ENCODE measurements around the gene HPCAL1. TPM values are rescaled to one million over a fixed set of nuclear protein-coding genes. Genes with fewer than 3 reads are reported as not detected.

The HPCAL1 gene
- total RNA-seq, 1 experiment from 2014 or later, result 312 TPM

DNA sequence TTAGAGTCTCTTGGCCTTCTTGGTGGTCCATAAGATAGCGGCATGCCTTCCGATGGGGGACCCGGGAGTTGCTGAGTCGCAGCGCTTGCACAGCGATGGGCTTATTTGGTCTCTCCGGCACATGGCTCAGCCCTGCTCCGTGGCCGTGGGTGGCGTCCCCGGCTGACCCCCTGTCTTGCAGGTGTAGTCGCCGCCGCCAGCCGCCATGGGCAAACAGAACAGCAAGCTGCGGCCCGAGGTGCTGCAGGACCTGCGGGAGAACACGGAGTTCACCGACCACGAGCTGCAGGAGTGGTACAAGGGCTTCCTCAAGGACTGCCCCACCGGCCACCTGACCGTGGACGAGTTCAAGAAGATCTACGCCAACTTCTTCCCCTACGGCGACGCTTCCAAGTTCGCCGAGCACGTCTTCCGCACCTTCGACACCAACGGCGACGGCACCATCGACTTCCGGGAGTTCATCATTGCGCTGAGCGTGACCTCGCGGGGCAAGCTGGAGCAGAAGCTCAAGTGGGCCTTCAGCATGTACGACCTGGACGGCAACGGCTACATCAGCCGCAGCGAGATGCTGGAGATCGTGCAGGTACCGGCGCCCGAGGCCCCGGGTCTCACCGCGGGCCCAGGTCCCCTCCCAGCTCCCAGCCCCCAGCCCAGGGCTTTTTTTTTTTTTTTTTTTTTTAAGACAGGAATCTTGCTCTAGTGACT lies 117.0 kb downstream of the HPCAL1 start:
- peaks cover 6% of the 10 kb centered on the region for H3K4me1 ChIP-seq (ENCODE audit: insufficient read depth, low read length)

GRCh38 chr2:10422251-10422650 lies 119.5 kb downstream of the HPCAL1 start:
- ATAC-seq, result no peak
- H2AFZ ChIP-seq (ENCODE audit: low read length), result no peak overlapping the region
- H3K9ac ChIP-seq (ENCODE audit: low read length), result no peak overlapping the region
- no peaks in the 10 kb centered on the region for H3K9me2 ChIP-seq (replicated peaks; ENCODE audit: low read length)
- no peak overlapping the region for H3K4me2 ChIP-seq (ENCODE audit: low read length)
- no peak overlapping the region for H3K4me3 ChIP-seq (ENCODE audit: low read length)
- ChIA-PET CTCF (no interaction called here), POLR2A (ENCODE audit: unreplicated experiment) (no interaction called here)
- no peak overlapping the region for H3K27ac ChIP-seq (ENCODE audit: low read length)
- no TSS peak for BruUV-seq (replicated peaks)
- no peaks in the 10 kb centered on the region for H3F3A ChIP-seq (ENCODE audit: low read length, unreplicated experiment)
- TF ChIP-seq EZH2phosphoT487 (IDR thresholded peaks at IDR 0.05; ENCODE audit: borderline replicate concordance, low read length), result no peak
- TF ChIP-seq EZH2 (IDR thresholded peaks at IDR 0.05; ENCODE audit: low read length, unreplicated experiment), result no peak
- TF ChIP-seq CTCF (conservative IDR thresholded peaks at IDR 0.05; ENCODE audit: low read depth, low read length), result no peak
- H3K36me3 ChIP-seq (ENCODE audit: low read depth, low read length), result peaks cover 40% of the 10 kb centered on the region
- intact Hi-C loops (cut with micrococcal nuclease), result no loop called here
- H3K27me3 ChIP-seq (ENCODE audit: low read length), result no peaks in the 10 kb centered on the region
- DNase-seq, result no peak
- peaks cover 5% of the 10 kb centered on the region; the same call in 1 of the 2 replicates for H3K79me2 ChIP-seq (ENCODE audit: low read length)
- H4K20me1 ChIP-seq (ENCODE audit: low read length), result no peaks in the 10 kb centered on the region
- H3K9me3 ChIP-seq (ENCODE audit: low read length), result no peaks in the 10 kb centered on the region
- H3K4me1 ChIP-seq (ENCODE audit: insufficient read depth, low read length), result peaks cover 5% of the 10 kb centered on the region

More for the DNA sequence above, 117.0 kb downstream of the HPCAL1 start:
- Histone ChIP-seq H3K36me3 (ENCODE audit: low read depth, low read length) (peaks cover 30% of the 10 kb centered on the region), H3K9me2 (replicated peaks; ENCODE audit: low read length) (no peaks in the 10 kb centered on the region), H3K4me2 (ENCODE audit: low read length) (no peak overlapping the region), H3F3A (ENCODE audit: low read length, unreplicated experiment) (no peaks in the 10 kb centered on the region), H3K27me3 (ENCODE audit: low read length) (no peaks in the 10 kb centered on the region), H3K9me3 (ENCODE audit: low read length) (no peaks in the 10 kb centered on the region), H3K9ac (ENCODE audit: low read length) (no peak overlapping the region), H3K27ac (ENCODE audit: low read length) (no peak overlapping the region), H4K20me1 (ENCODE audit: low read length) (no peaks in the 10 kb centered on the region), H3K4me3 (ENCODE audit: low read length) (no peak overlapping the region), H3K79me2 (ENCODE audit: low read length) (peaks cover 27% of the 10 kb centered on the region), H2AFZ (ENCODE audit: low read length) (no peak overlapping the region)
- intact Hi-C loops (cut with micrococcal nuclease), result no loop called here
- BruUV-seq (replicated peaks), result no TSS peak
- ChIA-PET POLR2A (ENCODE audit: unreplicated experiment) (no interaction called here), CTCF (no interaction called here)
- ATAC-seq (no peak), DNase-seq (no peak)
- no peak for TF ChIP-seq EZH2 (IDR thresholded peaks at IDR 0.05; ENCODE audit: low read length, unreplicated experiment)

DNA sequence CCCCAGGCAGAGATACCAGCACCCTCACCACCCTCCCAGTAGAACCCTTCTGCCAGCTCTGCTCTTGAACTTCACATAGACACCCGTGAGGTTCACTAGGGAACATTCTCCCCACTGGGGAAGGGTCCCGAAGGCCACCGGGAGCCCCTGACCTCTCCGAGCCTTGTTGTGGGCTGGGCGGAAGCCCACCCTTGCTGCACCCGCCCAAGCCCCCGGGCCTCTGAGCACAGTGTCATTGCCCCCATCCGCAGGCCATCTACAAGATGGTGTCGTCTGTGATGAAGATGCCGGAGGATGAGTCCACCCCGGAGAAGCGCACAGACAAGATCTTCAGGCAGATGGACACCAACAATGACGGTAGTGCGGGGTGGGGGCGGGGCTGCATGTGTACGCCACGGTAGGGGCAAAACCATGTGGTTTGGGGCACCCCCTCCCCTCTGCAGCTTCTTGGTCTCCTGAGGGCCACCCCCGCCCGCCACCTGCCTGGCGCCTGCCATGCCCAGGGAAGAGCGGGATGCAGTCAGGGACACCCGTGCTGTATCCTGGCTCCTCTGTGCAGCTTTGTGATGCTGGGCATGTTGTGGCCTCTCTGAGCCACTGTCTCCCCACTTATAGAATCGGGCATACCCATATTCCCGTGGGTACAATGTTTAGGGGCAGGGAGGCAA lies 120.2 kb downstream of the HPCAL1 start:
- H3K36me3 ChIP-seq (ENCODE audit: low read depth, low read length), result peaks cover 44% of the 10 kb centered on the region
- no TSS peak for BruUV-seq (replicated peaks)
- H3K4me1 ChIP-seq (ENCODE audit: insufficient read depth, low read length), result no peaks in the 10 kb centered on the region
- H3K27ac ChIP-seq (ENCODE audit: low read length), result no peak overlapping the region
- CTCF ChIA-PET, result no interaction called here
- H2AFZ ChIP-seq (ENCODE audit: low read length), result no peak overlapping the region
- no peaks in the 10 kb centered on the region for H3K9me3 ChIP-seq (ENCODE audit: low read length)
- POLR2A ChIA-PET (ENCODE audit: unreplicated experiment), result no interaction called here
- H3K9me2 ChIP-seq (replicated peaks; ENCODE audit: low read length), result no peaks in the 10 kb centered on the region
- H4K20me1 ChIP-seq (ENCODE audit: low read length), result no peaks in the 10 kb centered on the region
- no peak overlapping the region for H3K4me2 ChIP-seq (ENCODE audit: low read length)
- intact Hi-C loops (cut with micrococcal nuclease), result no loop called here
- H3K9ac ChIP-seq (ENCODE audit: low read length), result no peak overlapping the region
- ATAC-seq (no peak), DNase-seq (no peak)
- TF ChIP-seq EZH2 (IDR thresholded peaks at IDR 0.05; ENCODE audit: low read length, unreplicated experiment) (no peak), EZH2phosphoT487 (IDR thresholded peaks at IDR 0.05; ENCODE audit: borderline replicate concordance, low read length) (no peak), CTCF (conservative IDR thresholded peaks at IDR 0.05; ENCODE audit: low read depth, low read length) (no peak)
- no peaks in the 10 kb centered on the region for H3K27me3 ChIP-seq (ENCODE audit: low read length)
- H3K4me3 ChIP-seq (ENCODE audit: low read length), result no peak overlapping the region
- H3F3A ChIP-seq (ENCODE audit: low read length, unreplicated experiment), result no peaks in the 10 kb centered on the region
- H3K79me2 ChIP-seq (ENCODE audit: low read length), result no peaks in the 10 kb centered on the region
